IPS DF 4.7 (cell line): Measurements from ENCODE around the gene CMSS1.
"Not testable (repeated sequence)": the region's sequence is repeated elsewhere in the genome, so short reads cannot be mapped to it uniquely, and the experiment has no call there.

Experiments
- DNase-seq: peaks from one replicate; pipeline ENCODE4 v3.0.0-alpha.2; 2013; ENCODE audit warnings: low spot score; ENCODE audit errors: extremely low read depth

The CMSS1 gene

DNA sequence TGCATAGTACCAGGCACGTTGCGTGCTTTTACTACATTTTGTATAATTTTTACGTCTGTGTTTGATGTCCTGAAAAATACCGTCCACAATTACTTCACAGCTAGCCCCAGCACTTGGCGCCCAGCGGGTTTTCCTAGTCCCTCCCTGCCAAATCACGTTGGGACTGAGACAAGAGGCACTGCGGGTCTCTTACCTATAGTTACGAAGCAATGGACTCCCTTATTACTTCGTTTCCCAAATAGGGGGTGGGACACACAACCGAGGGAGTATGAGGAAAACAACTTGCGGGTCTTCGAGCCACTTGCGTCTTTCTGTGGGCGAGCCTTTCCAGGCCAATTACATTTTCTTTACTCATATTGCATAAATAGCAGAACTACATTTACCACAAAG, 620 bp upstream of the CMSS1 start:
- no peak for DNase-seq

DNA sequence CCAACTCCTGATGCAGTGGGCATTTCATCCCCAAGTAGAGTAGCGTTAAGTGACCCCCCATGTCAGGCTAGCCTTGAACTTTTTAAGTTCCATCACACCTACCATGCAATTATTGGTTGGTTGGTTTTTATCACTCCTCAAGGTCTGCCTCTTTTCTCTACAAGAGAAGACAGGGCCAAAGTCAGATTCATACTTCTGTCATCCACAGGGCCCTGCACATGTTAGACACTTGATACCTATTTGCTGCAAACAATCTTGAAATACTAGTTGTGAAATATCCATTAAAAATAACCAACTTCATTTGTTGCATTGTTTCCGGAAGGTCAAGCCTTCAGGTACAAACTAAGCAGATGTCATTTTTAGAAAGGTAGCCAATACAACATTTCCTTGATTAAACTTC, 1.2 kb downstream of the CMSS1 start:
- no peak for DNase-seq

DNA sequence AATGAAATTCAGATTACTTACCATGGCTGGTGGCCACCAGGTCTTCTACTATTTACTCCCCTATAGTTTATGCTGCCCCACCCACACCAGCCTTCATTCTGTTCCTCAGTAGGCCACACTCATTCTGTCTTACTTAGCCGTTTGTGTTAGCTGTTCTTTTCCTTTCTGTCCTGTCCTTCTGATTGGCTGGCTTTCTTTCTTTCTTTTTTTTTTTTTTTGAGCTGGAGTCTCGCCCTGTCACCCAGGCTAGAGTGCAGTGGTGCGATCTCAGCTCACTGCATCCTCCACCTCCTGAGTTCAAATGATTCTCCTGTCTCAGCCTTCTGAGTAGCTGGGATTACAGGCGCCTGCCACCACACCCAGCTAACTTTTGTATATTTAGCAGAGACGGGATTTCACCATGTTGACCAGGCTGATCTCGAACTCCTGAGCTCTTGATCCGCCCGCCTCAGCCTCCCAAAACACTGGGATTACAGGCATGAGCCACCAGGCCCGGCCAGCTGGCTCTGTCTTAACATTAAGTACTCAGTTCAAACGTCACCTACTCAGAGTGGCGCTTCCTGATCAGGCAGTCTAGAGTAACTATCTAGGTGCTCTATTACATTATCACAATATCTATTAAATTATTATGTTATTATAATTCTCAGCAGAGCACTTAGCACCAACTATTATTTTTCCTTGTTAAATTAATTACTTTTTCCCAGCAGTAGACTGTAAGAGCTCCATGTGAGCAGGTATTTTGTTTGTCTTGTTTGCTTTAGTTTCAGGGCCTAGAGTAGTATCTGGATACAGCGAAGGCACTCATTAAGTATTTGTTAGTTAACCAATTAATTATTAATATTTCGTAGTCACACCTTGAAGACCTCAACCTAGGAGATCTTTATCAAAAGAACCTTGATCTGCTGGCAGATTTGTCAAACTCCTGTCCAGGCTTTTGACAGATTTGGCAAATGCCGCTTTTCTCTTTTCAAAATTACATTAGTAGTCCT, 6.4 kb downstream of the CMSS1 start:
- DNase-seq = no peak

DNA sequence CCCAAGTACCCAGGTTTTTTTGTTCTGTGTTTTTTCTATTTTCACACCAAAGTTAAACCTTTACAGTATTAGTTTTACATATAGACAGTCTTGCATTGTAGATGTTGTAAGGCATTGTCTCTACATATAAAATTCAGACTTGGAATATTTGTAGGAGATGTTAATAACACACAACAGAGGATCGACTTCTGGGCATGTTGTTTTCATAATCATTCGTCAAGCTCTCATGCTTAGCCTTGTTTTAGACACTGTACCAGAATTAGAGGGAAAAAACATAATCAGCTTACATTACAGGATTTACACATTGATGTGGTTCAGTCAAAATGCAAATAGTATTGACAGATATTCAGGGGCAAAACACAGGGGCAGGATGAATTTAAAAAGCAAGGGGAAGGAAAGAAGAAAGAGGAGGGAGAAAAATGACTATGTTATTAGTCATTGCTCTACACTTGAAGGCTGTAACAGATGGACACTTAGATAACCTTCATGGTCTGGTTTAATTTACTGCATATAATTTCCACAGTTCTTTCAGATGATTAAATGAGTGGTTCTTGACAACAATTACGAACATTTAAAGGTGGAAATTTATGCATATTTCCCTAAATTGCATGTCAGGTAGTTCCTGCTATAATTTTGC, 7.5 kb downstream of the CMSS1 start:
- DNase-seq = no peak

DNA sequence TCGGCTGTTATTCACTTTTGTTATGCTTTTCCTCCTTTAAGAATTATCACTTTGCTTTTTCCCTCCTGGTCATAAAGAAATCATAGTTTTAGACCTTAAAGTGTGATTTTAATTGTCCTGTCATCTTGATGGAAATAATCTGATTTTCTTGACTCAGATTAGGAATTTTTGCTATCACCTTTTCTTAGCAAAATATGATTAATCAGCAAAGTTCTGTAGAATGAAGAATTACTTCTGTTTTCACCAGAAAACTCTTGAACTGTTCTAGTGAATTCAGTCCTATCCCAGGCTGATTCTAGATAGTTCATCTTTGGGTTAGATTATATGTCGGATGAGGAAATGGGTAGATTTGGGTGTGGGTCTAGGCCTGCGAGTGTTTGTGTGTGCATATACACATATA, 12.2 kb downstream of the CMSS1 start:
- no peak for DNase-seq

DNA sequence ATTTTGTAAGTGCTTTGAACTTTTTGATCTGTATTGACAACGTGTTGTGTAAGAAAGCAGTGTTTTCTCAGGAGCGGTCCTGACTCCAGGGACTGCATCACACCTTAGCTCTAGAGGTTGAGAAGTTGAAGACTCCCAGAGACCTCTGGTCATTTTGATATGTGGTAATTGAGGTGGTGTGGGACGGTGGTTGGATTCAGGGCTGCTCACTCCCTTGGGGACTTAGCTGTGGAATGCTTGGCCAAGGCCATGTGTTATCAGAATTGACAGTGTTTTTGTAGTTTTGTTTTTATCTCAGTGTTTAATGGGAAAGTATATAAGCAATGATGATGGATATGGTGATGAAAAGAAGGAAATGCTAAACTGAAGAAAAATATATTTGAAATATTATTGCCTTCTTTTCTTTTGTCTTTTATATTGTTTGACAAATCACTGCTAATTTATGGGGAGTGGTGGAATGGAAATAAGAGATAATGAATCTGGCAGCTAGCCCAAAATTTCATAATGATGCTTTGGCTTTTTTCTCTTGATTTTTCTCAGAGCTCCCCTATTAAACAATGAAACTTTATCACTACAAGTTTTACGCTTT, 16.0 kb downstream of the CMSS1 start:
- no peak for DNase-seq

DNA sequence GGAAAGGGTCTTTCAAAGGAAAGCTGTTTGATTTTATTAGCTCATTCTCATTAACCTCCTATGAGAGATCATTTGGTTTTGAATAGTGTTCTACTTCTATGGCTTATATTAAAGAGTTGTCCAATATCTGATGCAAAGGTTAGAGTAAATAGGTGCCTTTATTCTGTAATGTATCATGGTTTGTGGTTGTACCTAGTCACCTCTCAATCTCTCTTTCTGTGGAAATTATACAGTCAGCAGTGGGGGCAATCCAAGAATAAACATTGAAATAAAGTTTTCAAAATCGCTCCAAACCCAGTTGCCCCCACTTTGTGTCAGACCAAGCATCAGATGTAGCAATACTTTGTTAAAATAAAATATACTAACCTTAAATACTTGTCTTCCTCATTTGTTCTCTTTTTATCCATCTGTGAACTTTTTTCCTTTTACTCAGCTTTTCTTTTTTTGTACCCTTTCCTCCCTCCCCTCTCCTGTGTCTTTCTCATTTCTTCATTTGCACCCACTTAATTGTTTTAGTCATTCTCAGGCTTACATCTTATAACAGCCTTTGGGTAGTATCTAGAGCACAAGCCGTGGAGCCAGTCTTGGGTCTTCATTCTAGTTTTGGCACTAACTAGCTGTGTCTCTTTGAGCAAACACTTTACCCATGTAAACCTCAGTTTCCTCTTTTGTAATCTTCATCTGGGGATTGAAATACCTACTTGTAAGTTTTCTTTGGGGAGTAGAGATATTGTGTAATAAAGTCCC, 16.7 kb downstream of the CMSS1 start:
- DNase-seq = no peak

DNA sequence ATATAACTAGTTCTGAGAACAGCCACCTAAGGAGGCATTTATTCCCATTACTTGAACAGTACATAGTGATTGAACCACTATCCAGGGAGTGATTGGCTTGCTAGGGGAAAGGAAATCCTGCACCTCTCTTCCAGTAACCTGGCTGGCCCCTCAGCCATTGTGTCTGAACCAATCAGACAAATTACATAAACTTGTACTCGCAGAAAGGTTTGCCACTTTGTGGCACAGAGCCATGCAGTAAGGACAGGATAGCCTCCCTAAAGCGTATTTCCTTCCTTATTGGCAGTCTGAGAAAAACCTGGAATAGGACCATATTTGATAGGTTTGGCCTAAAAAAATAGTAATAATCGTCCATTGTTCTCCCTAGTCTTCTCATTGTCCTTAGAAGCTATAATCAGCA, 19.0 kb downstream of the CMSS1 start:
- DNase-seq = no peak

DNA sequence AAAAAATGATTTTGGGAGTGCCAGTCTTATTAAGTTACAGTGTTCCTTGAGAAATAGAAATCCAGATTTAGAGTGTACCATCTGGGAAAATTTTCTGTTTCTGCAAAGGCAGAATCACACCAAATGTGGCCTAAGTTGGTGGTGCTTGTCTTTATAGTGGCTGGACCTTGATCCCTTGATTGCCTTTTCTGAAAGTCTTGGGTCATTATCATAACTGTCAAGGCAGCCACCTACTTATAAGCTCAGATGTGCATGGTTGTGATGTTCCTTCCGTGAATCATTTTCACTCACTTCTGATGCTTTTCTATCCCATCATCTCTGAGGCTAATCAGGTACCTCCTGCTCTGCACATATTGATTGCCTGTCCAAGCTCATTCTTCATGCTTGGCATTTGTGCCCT, 20.1 kb downstream of the CMSS1 start:
- DNase-seq = no peak

DNA sequence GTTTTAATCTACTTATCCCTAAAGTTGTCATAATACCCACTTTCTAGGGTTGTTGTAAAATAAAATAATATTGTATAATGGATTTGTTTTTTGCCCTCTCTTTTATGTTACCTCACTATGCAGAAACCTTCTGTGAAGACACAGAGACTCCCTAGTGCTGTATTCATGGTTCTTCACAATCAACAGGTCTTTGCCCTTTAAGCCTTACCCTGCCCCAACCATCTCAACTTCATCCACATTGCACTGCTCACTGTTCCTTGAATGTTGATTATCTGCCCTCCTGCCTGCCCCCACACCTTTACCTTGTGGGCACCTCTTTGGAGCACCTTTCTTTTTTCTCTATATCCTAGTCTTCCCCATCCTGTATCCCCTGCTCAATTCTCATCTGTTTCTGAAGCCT, 21.1 kb downstream of the CMSS1 start:
- no peak for DNase-seq

DNA sequence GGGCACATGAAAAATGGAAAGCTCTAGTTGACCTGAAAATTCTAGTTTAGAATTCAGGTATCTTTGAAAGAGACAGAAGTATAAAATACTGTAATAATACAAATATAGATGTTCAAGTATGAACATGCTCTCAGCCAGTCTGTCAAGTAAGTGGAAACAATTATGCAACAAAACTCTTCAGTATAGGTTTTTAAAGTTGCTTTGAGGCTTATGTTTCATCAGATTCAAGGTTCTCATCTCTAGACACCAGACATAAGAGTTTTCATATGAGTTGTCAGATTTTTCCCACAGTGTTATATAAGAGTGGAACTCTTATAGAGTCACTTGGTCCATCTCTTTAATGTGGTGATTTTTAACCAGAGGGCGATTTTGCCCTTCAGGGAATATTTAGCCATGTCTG, 22.0 kb downstream of the CMSS1 start:
- no peak for DNase-seq

DNA sequence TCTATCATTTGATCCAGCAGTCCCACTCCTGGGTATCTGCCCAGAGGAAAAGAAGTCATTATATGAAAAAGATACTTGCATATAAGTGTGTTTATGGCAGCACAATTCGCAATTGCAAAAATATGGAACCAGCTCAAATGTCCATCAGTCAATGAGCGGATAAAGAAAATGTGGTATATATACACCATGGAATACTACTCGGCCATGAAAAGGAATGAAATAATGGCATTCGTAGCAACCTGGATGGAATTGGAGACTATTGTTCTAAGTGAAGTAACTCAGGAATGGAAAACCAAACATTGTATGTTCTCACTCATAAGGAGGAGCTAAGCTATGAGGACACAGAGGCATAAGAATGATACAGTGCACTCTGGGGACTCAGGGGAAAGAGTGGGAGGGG, 24.3 kb downstream of the CMSS1 start:
- DNase-seq = not testable (repeated sequence)

DNA sequence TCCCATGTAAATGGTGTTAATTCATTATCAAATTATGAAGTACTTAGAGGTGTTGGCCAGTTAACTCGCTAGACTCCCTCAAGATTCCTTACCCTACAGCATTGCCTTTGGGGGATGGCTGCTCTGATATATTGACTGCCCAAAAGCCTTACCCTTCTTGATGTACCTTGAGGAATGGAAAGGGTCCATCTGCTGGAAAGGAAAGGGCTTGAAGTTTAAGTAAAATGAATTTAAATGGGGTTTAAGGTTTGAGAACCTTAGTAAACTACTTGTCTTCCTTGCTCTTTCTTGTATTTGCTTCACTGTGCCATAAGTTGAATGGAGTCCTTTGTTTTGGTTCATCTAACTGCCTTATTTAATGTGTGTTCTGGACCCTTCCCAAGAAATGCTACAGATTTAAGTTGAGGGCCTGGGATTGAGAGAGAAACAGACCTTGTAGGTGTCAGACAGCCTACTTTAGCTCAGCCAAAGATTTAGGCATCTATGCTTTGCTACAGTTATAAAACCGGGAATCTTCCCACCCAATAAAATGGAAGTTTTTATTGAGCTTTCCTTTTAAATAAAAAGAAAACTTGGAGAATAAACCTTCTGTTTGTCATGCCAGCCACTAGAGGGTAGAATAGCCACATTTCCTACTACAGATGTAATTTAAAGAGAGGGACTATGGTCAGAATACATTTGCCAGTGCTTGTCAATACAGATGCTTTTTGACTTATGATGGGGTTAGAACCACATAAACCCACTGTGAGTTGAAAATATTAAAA, 25.3 kb downstream of the CMSS1 start:
- DNase-seq = no peak

DNA sequence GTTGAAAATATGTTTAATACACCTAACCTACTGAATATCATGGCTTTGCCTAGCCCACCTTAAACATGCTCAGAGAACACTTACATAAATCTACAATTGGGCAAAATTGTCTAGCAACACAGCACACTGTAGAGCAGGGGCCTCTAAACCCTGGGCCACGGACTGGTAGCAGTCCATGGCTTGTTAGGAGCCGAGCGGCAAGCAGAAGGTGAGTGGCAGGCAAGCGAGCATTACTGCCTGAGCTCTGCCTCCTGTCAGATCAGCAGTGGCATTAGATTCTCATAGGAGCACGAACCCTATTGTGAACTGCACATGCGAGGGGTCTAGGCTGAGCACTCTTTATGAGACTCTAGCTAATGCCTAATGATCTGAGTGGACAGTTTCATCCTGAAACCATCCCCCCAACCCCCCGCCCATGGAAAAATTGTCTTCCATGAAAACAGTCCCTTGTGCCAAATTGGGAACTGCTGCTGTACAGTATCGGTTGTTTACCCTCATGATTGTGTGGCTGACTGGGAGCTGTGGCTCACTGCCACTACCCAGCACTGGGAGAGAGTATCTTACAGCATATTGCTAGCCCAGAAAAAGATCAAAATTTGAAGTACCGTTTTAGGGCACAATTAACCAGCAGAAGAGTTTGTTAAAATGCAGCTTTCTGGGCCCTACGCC, 26.1 kb downstream of the CMSS1 start:
- DNase-seq = no peak

DNA sequence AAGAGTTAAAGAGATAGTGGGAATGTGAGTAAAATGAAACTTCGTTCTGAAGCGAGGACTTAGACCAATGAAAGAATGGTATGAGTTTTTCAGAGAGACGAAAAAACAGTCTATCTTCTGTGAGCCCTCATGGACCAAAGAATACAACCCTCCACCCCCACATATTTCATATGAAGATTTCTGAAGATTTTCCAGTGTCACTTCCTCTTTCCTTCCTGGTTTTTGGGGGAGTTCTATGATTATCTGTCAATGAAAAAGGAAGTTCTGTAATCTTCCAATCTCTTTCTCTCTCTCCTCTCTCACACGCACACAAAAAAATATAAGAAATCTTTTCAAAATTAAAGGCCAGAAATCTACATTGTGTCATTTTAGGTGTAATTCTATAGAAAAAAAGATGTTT, 27.7 kb downstream of the CMSS1 start:
- no peak for DNase-seq

DNA sequence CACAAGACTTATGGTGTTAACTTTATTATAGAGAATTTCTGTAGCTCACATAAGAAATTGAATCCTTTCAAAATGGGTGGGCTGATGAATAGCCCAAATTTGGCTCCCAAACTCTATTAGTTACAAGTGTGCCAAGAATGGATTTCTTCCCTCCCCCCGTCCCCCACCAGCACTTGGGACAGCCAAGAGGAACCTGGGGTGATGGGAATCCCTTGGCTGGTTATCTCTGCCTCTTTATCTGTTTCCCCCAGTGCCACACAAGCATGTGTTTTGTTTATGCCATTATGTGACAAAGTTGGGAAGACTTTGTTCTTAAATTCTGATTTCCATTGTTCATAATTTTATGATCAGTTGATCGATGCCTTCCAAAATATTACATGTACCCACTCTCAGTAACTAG, 28.3 kb downstream of the CMSS1 start:
- DNase-seq = no peak

DNA sequence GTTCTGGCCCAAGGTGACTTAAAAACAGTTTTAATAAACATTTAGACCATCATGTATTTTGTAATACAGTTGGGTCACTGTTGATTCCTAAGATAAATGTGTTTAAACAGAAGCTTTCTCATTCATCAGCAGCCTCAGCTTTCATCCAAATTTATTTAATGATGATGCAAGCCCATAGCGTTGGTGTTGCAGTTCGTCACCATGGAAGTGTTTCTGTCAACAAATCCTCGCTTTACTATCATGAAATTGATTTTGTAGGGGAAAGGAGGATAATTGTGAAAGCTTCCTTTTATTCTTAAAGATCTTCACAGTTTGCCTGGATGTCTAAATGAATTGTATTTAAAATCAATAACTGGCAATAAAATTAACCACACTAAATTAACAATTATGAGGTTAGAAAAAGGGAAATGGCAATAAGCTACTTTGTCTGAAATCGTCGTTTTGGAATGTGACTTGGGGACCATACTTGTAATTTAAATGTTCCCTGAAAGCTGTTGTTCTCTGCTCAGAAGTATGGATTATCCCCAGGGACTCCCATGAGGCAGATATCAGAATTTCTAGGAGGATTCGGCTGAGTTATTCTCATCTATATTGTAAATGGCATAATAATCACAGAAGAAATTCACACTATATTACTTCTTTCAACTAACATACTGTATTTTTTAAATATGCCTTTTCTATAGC, 29.0 kb downstream of the CMSS1 start:
- DNase-seq = no peak

DNA sequence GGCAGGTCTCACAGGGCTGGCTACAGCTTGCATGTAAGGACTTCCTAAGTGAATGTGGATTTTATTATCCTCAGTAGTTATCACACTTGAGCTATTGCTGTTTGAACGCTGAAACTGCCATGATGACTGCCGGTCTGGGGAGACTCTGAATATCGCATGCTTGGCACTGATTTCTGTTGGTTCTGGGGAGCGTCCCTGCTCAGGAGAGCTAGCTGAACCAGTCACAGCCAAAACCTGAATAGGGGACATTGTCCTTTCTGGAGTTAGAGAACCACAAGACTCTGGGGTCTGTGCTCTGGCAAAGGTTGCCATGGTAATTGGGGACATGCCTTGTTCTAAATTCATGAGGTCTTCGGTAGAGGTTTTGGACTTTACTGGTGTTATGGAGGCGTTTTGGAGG, 30.8 kb downstream of the CMSS1 start:
- DNase-seq = no peak

DNA sequence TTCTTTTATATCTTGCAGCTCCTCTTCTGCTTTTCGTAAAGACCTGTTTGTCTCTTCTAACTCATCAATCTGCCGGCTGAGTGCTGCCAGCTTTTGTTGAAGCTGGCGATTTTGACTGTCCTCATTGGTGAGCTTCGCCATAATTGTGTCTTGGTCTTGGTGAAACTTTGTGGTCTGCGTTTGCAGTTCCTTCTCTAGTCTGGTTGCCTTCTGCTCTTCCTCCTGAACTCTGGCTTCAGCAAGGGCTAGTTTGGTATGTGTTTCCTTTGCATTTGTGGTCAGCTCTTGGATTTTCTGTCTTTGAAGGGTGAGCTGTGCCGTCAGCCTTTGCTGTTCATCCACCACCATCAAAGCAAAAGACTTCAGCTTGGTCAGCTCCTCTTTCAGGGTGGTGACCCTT, 32.9 kb downstream of the CMSS1 start:
- no peak for DNase-seq

DNA sequence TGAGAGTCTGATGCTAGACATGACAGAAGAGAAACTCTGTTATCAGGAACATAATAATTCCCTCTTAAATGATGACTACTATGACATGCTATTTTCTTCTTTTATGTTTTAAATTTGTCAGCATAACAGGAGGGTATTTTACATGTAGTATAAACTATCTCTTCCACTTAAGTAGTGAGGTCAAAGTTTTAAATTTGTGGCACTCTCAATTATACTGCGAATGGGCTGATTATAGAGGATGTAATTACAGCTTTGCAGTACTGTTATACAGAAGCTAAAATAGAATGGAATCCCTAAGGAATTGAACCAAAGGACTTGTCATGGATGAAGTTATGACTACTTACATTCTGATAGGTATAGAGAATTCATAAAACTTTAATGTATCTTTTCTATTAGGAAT, 34.3 kb downstream of the CMSS1 start:
- no peak for DNase-seq
